Raji (cell line): ENCODE measurements around the gene CMTR1.

Experiments used
- POLR2A ChIP-seq: IDR thresholded peaks from 2 replicates; pipeline ENCODE4 v1.6.1; 2011; ENCODE audit warnings: low read depth, low read length, control low read depth; ENCODE audit not compliant: insufficient read depth

Gene CMTR1

DNA sequence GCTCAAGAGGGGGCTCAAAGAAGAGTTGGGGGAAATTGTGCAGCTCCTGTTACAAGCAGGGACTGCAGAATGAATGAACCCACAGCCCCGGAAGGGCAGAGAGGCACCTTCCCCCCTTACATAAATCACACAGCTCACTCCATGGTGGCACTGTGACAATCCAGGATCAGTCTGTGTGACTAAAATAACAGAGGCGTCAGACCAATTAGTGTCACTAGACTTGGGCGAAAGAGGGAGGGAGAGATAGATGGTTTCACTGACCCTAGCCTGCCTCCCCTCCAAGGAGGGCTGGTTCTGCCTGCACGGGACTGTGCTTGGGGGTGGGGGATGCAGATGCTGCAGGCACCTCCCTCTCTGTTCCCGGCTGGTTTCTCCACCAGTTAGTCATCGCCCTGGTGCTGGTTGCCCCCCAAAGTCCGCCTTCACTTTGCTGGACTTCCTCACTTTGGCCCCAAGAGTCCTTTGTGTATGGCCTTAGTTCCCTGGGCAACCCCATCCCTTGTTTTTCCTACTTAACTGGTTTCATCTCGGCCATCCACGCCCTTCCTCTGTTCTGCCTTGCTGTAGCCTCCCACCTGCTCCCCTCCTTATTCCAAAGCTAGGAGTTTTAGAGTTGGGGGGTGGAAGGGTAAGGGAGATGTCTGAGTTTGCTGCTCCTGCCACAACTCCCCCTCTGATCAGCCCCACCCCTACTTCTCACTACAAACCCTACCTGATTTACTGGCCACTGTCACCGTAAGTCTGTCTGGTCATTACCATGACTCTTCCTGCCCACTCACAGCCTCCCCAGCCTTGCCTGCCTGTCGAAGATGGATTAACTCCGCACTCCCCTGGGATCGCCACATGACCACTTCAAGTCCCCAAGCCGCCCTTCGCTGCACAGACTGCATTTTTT, 48.9 kb downstream of the CMTR1 start:
- TF ChIP-seq POLR2A, result no peak

- TF ChIP-seq POLR2A, result no peak
Observed at GRCh38 chr6:37482606-37483251, 49.7 kb downstream of the CMTR1 start.

DNA sequence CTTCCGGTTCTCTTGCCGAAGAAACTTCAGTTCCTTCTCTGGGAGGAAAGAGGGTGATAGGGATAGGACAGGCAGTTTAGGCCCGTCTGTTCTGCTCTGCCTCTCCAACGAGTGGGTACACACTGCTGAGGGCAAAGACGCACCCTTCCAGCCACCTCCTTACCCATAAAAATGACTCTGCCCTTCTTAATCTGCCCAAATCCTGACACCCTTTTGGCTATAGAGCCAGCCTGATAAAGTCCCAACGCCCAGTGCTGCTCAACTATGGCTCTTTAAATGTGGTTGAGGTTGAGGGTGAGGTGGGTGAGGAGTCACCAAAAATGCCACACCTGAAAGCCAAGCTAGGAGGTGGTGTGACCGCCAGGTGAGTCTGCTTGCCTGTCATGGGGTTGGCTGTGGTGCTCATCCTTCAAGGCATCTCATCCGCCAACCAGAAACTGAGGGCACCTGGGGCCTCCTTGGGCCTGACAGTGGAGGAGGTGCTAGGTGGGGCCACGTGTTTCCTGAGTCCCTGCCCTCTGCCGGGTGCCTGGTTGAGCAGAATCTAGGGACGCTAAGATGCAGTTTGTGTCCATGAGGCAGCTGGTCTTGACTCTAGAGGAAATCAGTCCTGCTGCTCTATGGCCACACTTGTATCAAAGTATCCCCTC, 50.4 kb downstream of the CMTR1 start:
- TF ChIP-seq POLR2A, result no peak

GRCh38 chr6:37483917-37484785, 51.1 kb downstream of the CMTR1 start:
- TF ChIP-seq POLR2A, result no peak

DNA sequence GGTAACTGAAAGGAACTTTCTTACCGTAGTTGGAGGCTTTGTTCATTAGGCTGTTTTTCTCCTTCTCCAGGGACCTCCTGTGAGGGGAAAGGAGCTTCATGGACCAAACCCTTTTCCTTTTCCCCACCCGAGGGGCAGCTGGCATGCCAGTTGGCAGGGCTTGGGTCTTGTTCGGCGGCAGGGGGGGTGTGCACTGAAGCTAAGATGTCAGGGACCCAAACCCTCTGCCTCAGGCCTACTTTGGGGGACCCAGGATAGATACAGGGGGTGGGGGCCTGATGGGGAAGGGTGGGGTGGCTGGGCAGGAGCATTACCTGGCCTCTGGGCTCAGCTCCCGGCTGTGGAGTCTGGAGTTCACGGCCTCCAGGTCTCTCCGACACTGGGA, 51.8 kb downstream of the CMTR1 start:
- no peak for TF ChIP-seq POLR2A

- no peak for TF ChIP-seq POLR2A
Observed at GRCh38 chr6:37485291-37485702, 52.3 kb downstream of the CMTR1 start.

DNA sequence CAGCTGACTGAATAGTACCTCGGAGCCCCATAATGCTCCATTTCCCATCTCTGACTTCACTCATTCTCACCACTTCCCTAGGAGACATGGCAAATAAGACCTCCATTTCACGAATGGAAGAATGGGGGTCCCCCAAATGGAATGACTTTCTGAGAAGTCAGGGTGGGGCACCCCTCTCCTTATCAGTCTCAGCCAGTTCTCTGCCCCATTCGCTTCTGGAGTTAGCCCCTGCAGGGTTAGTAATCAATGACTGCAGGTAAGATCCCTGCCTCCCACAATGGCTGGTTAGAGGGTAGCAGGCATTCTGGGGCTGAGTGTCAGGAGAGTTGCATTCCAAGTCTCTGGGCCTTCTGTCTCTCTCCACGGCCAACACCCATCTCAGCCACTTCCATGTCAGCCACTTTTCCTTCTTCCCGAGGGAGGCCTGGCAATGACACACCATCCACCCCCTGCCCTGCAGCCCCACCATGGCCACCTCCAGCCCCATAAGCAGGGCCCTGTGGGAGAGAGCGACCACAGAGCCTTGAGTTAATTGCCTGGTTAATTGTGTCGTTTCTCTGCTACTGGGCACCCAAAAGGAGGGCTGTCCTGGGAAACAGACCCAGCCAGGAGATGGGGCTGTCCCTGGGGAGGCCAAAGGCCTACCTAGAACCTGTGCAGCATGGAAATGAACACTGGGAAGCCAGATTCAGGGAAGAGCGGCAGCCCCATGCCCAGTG, 53.3 kb downstream of the CMTR1 start:
- TF ChIP-seq POLR2A, result no peak

- no peak for TF ChIP-seq POLR2A
Observed at GRCh38 chr6:37487591-37488380, 54.8 kb downstream of the CMTR1 start.

GRCh38 chr6:37488476-37488875, 55.5 kb downstream of the CMTR1 start:
- TF ChIP-seq POLR2A, result no peak

DNA sequence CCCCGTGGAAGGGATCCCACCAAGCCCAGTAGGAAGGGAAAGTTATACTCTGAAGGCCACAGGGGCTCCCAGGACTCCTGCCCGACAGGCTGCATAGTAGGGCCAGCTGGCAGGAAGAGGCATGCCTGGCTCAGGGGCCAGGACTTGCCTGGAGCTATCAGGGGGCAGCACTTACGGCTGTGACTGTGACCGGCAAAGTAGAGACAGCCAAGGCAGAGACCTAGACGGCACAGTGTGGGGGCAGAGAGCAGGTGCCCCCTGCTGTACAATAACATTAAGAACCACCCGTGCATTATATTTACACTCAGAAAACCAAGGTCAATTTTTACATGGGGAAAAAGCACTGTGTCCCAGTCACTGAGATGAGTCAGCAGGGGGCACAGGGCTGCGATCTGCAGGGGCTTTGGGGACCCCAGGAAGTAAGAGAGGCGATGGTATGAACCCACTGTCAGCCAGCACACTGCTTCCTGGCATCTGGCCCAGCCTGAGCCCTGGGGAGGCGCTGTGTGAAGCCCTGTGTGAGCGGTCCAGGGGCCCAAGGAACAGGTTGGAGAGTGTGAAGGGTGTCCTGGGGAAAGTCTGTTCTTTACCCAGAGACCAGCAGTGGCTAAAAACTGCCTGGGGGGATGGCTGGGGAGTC, 56.8 kb downstream of the CMTR1 start:
- no peak for TF ChIP-seq POLR2A

GRCh38 chr6:37490536-37491170, 57.6 kb downstream of the CMTR1 start:
- TF ChIP-seq POLR2A, result no peak

GRCh38 chr6:37491171-37491829, 58.3 kb downstream of the CMTR1 start:
- no peak for TF ChIP-seq POLR2A
